ENCODE measurements around the gene CEP83.

- TF ChIP-seq EZH2 (IDR thresholded peaks at IDR 0.05; ENCODE audit: borderline replicate concordance, insufficient read depth, low read depth, low read length, poor library complexity, severe bottlenecking), result no peak
- TF ChIP-seq, protein P1, sequence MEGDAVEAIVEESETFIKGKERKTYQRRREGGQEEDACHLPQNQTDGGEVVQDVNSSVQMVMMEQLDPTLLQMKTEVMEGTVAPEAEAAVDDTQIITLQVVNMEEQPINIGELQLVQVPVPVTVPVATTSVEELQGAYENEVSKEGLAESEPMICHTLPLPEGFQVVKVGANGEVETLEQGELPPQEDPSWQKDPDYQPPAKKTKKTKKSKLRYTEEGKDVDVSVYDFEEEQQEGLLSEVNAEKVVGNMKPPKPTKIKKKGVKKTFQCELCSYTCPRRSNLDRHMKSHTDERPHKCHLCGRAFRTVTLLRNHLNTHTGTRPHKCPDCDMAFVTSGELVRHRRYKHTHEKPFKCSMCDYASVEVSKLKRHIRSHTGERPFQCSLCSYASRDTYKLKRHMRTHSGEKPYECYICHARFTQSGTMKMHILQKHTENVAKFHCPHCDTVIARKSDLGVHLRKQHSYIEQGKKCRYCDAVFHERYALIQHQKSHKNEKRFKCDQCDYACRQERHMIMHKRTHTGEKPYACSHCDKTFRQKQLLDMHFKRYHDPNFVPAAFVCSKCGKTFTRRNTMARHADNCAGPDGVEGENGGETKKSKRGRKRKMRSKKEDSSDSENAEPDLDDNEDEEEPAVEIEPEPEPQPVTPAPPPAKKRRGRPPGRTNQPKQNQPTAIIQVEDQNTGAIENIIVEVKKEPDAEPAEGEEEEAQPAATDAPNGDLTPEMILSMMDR (IDR thresholded peaks at IDR 0.05), result no peak
Observed at GRCh38 chr12:94261786-94262185, 197.9 kb downstream of the CEP83 start.
